ENCODE measurements around the gene DNAAF3.
"Not testable (repeated sequence)": the region's sequence is repeated elsewhere in the genome, so short reads cannot be mapped to it uniquely, and the experiment has no call there.

Gene DNAAF3

DNA sequence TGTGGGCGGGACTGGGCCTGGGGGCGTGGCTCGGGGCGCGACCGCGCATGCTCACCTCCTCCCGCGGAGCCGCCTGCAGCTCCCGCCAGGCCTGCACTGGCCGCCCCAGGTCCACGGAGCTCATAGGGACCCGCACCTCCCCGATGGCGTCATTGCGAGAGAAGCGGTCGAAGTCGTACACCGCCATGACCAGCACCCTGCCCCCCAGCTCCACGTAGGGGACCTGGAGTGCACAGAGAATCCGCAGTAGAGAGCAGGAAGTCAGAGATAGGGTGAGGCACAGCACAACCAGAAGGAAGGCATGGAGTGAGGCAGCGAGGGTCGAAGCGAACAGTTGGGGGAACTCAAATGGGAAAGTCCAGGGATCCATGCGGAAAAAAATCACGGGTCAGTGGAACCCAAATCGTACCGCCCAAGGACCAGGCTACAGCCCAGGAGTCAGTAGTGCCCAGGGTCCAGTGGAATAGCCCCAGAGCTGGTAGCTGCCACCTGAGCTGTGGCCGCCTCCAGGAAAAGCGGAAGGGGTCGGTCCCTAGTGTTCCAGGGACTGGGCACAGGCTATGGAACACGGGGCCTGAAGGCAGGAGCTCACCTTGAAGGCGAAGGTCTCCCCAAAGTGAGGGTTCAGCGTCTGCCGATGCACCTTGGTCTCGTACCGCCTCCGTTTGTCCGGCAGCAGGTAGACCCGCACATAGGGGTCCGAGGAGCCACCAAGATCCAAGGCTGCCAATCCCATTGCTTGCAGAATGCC is 8.9 kb upstream of the DNAAF3 start:
- no peak for DNase-seq

- no peak for DNase-seq
Observed at GRCh38 chr19:55174425-55175116, 8.2 kb upstream of the DNAAF3 start.

- no peak for DNase-seq
Observed at GRCh38 chr19:55173714-55174409, 7.4 kb upstream of the DNAAF3 start.

DNA sequence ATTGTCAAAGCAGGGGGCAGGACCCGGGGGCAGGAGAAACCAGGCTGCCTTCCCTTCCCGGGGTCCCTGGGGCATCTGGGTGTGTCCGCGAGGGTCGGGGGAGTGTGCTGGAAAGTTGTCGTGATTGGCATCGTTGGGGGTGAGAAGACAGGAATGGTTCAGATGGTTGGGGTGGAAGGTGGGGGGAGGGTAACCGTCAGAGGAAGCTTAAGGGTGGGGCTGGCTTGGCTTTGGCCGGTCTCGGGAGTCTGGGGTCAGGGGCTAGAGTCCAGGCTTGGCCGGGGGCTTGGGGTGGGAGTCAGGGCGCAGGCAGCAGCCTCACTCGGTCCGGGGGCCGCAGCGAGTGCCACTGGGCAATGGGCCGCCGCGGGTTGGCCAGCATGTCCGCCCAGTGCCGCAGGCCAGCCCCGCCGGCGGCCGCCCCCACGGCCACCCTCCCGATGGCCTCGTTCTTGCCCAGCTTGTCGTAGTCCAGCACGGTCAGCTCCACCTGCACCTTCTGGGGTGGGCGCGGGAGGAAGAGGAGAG is 6.8 kb upstream of the DNAAF3 start:
- DNase-seq: no peak

- no peak for DNase-seq
Observed at GRCh38 chr19:55172741-55173140, 6.3 kb upstream of the DNAAF3 start.

DNA sequence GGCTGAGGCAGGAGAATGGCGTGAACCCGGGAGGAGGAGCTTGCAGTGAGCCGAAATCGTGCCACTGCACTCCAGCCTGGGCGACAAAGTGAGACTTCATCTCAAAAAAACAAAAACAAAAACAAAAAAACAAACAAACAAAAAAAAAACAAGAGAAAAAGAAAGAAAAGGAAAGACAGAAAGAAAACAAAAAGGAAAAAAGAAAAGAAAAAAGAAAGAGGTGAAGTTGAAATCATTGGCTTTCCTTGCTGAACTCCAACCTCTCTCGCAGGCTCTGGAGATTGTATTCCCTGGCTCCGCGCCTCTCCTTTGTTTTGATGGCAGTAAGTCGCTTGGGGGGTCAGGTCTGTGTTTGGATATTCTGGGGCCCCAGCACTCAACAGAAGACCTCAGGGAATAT is 5.9 kb upstream of the DNAAF3 start:
- DNase-seq: not testable (repeated sequence)

DNA sequence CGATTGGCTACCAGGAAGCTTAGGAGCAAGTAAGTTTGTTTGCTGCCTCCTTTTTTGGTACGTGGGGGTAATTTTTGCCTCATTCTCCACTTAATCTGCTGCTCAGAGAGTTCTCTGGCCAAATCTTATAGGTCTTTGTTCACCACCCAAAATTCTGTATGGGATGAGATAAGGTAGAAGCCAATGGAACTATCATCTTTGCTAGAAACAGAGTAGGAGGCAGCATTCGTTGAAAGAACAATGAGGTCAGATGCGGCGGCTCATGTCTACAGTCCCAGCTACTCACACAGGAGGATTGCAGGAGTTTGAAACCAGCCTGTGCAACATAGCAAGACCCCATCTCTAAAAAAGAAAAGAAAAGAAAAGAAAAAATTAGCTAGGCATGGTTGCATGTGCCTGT is 5.0 kb upstream of the DNAAF3 start:
- DNase-seq: no peak

DNA sequence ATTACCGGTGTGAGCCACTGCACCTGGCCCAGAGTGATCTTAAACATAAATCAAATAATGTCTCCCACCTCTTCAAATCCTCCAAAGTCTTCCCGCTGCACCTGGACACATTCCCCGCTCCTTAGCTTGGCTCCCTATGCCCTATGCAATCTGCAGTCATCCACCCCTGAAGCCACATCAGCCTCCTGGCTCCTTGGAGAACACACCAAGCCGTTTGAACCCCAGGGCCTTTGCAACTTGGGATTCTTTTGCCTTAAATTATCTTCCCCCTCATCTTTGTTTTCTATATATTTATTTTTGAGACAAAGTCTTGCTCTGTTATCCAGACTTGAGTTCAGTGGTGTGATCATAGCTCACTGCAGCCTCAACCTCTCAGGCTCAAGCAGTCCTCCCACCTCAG is 2.7 kb upstream of the DNAAF3 start:
- DNase-seq: no peak

- DNase-seq: peak; percentile 94 to 96
Observed at GRCh38 chr19:55165952-55166529, 372 bp downstream of the DNAAF3 start.

GRCh38 chr19:55161571-55162322 is 4.7 kb downstream of the DNAAF3 start:
- no peak for DNase-seq

- DNase-seq: no peak
Observed at GRCh38 chr19:55160986-55161365, 5.4 kb downstream of the DNAAF3 start.

DNA sequence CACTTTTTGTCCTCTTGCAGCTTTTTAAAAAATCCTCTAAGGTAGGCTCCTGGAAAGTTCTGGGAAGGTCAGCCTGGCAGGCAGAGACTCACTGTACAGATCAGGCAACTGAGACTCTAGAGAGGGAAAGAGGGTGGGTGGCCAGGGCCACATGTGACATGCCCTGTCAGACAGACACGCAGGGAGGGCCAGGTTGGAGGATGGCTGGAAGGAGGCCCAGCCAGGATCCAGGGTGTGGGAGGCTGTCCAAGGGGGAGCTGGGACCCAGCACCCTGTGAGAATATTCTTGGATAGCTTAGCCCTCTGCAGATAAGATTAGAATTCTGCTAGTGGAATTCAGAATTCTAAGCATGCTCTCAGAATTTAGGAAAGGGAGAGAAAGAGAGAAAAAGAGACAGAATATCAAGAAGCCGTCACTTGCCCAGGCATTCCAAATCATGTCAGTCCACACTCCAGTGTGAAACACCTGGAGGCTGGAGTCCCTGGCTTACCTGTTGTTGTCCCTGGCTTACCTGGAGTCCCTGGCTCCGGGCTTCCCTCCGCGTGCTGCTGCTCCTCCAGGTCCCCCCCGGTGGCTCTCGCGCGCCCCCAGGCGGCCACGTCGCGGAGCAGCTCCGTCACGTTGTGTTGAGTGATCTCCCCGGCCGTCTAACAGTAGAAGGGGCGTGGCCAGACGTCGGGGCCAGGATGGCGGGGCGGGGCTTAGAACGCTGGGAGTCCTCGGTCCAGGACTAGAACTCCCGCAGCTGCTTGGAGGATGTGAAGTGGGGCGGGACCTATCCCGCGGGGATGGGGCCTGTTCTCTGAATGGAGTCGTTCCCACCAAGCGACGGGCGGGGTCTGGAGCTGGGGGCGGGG is 6.1 kb downstream of the DNAAF3 start:
- peak; percentile 94 to 95 for DNase-seq

- no peak for DNase-seq
Observed at GRCh38 chr19:55158848-55159749, 7.3 kb downstream of the DNAAF3 start.

DNA sequence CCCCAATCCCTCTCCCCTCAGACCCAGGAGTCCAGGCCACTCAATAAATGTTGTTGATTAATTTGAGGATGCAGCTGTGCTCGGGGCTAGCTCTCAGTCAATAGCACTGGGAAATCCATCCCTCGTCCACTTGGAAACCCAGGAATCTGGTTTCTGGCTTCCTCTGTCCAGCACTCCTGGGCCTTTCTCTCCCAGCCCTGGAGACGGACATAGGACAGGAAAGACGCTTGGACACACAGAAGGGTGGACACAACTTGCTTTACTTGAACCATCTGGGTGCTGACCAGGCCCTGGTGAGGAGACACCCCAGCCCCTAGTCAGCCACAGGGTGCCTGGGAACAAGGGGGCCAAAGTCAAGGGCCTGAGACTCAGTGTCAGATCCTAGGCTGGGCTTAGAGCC is 8.0 kb downstream of the DNAAF3 start:
- DNase-seq: no peak

DNA sequence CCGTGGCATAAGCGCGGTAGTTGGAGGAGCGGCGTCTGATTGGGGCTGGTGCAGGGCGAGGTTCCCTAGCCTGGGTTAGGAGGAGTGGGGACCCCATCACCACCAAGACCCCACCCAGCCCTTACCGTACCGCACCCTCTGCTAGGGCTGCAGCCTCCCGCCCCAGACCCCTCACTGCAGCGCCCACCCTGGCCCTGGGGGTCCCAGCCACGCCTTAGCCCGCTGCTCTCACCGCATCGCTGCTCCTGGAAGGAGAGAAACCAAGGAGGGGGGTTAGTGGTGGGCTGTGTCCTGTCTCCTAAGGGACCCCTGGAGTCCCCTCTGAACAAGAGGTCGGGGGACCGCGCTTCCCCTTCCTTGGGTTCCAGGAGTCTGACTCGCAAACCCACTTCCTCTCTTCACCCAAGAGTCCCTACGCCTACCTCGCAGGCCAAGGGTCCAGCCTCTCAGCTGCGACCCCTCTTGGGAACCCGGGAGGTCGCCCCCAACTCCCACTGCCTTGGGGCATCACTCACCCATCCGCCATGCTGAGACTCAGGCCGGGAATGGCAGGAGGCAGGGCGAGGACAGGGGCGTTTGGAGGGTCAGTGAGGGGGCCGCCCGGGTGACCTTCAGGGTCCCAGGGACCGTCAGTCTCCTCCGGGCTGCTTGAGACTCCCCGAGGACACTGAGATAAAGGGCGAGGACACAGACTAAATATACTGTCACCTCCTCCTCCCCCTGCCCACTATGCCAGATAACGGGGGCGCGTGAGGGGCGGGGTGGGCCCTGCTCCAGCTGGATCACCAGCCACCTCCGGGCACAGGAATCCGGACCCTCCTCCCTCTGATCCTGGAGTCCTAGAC is 9.1 kb downstream of the DNAAF3 start, which contains the start of gene TNNI3:
TNNI3 (minus strand) TSS at position 669 of the 845 bp plus-strand sequence; CDS start at position 526, 143 bp downstream.
- DNase-seq: no peak

DNA sequence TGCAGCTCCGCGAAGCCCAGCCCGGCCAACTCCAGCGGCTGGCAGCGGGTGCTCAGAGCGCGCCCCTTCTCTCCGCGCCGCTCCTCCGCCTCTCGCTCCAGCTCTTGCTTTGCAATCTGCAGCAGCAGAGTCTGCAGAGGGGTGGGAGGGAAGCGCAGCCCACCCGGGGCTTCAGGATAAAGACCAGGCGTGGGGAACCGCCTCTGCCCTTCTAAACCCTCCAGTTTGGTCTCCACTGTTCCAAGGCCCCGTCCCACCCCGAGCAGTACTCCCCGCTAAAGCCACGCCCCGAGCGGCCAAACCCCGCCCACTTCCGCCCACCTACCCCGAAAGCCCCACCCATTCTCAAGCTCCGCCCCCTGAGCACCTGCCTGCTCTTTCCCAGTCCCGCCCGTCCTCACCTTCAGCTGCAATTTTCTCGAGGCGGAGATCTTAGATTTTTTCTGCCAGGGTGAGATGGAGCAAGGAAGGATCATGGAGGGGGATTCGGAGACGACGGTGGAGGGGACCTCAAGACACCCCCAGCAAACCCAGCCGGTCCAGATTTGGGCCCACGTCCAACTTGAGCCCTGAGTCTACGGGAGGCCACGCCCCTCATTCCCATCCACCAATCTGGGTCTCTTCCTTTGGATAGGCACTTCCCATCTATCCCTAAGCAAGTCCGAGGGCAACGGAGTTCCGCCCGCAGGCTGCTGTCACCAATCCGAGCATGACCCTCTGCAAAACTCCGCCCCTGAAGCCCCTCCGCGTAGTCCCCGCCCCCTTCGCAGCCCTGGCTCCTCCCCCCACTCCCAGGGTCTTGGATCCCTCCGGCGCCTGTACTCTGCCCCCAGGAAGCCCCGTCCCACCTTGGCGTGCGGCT is 10.0 kb downstream of the DNAAF3 start:
- DNase-seq: no peak

DNA sequence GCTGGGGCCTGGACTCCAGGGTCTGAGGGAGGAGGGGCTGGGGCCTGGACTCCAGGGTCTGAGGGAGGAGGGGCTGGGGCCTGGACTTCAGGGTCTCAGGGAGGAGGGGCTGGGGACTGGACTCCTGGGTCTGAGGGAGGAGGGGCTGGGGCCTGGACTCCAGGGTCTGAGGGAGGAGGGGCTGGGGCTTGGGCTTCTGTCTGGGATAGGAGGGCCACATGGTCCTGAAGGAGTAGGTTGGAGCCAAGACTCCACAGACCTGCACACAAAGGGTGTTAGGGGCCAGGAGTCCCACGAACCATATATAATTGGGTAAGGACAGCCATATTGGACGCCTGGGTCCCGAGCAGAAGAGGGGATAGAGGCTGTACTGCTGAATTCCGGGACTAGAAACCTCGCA is 10.6 kb downstream of the DNAAF3 start:
- DNase-seq: not testable (repeated sequence)

DNA sequence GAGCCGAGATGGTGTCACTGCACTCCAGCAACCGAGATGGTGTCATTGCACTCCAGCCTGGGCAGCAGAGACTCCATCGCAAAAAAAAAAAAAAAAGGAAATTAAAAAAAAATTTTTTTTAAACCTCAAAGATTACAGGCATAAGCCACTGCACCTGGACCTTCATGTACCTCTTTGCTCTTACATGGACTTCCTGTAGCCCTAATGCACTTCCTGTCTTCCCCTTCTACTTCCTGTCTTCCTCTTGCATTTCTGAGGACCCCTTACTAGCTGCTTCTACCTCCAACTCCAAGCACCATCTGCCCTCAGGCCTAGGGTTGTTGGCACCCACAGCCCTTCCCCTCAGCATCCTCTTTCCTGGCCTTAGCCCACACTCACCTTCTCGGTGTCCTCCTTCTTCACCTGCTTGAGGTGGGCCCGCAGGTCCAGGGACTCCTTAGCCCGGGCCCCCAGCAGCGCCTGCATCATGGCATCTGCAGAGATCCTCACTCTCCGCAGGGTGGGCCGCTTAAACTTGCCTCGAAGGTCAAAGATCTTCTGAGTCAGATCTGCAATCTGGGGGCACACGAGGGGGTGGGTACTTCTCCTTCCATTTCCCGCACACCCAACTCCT is 12.7 kb downstream of the DNAAF3 start:
- DNase-seq: no peak
